Measurements from ENCODE around the gene HYKK. TPM values are rescaled to one million over a fixed set of nuclear protein-coding genes. Genes with fewer than 3 reads are reported as not detected.

Gene HYKK
- total RNA-seq, 1 experiment from 2014 or later = 3.1 TPM

DNA sequence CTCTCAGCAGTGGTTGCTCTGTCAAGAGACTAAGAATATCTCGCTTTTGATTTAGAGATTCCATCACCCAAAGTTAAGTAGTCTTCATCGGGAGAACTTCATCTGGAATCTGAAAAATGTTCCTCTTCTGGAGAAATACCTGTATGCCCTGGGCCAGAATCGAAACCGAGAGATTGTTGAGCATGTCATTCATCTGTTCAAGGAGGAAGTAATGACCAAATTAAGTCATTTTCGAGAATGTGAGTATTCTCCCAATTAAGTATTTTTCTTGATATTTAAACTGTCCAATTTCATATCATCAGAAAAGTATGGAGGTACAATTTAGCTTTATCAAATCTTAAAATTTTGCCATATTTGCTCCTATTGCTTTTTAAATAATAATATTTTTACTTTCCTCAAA is 19.9 kb downstream of the HYKK start:
- Histone ChIP-seq H2BK20ac (ENCODE audit: low read depth, low read length, poor library complexity, severe bottlenecking) (no peak overlapping the region), H4K5ac (ENCODE audit: insufficient read length, low read depth, low read length) (no peak overlapping the region), H2AFZ (ENCODE audit: low read length) (no peak overlapping the region), H2BK5ac (ENCODE audit: insufficient read length, low read length) (no peak overlapping the region), H3K23ac (ENCODE audit: insufficient read length, low read depth, low read length) (no peak overlapping the region), H4K8ac (replicated peaks; ENCODE audit: insufficient read length, low read depth, low read length) (no peak overlapping the region), H3K14ac (ENCODE audit: insufficient read depth, low read length) (no peak overlapping the region), H2BK12ac (ENCODE audit: insufficient read length, low read depth, low read length) (no peak overlapping the region), H3K4me1 (ENCODE audit: insufficient read depth, low read length) (no peaks in the 10 kb centered on the region), H3K9me3 (ENCODE audit: control insufficient read depth, low read depth, low read length) (no peaks in the 10 kb centered on the region), H2BK15ac (ENCODE audit: low read depth, low read length) (no peak overlapping the region), H3K4ac (ENCODE audit: low read depth, low read length) (no peak overlapping the region), H2BK120ac (ENCODE audit: low read depth, low read length, poor library complexity, severe bottlenecking) (no peak overlapping the region), H2AK5ac (ENCODE audit: insufficient read length, low read length) (no peak overlapping the region), H3K27ac (ENCODE audit: insufficient read length, low read depth, low read length) (no peak overlapping the region), H3K23me2 (ENCODE audit: insufficient read length, low read depth, low read length, poor library complexity, severe bottlenecking) (no peaks in the 10 kb centered on the region), H3K9ac (ENCODE audit: extremely low read depth, insufficient read length, low read length) (no peak overlapping the region), H4K20me1 (ENCODE audit: control insufficient read depth, insufficient read depth, insufficient read length) (no peaks in the 10 kb centered on the region), H3K4me2 (ENCODE audit: insufficient read depth, insufficient read length, low read length) (no peak overlapping the region), H3K79me1 (ENCODE audit: insufficient read depth, low read depth, low read length, poor library complexity, severe bottlenecking) (no peaks in the 10 kb centered on the region), H3K79me2 (ENCODE audit: insufficient read depth, low read length) (no peaks in the 10 kb centered on the region), H3K18ac (ENCODE audit: insufficient read length, low read depth, low read length) (no peak overlapping the region), H3K27me3 (ENCODE audit: insufficient read depth, low read length) (no peaks in the 10 kb centered on the region), H4K91ac (ENCODE audit: insufficient read length, low read depth, low read length) (no peak overlapping the region), H3T11ph (ENCODE audit: low read length) (no peak overlapping the region), H3K56ac (ENCODE audit: insufficient read length, low read depth, low read length) (no peak overlapping the region)
- Mint-ChIP-seq H3K4me1 (no peaks in the 10 kb centered on the region), H3K36me3 (ENCODE audit: insufficient read depth in 1 of 3, low read depth in 3 of 3) (peaks cover 4 to 12% (median 11%) of the 10 kb centered on the region in 3 experiments), H3K27me3 (ENCODE audit: low read depth) (peaks cover 2% of the 10 kb centered on the region), H3K4me3 (no peak overlapping the region), H3K27ac (no peak overlapping the region), H3K9me3 (peaks cover 22 to 24% of the 10 kb centered on the region in 2 experiments; a peak in 4 of 5 replicates)
- DNase-seq = no peak
- TF ChIP-seq CTCF (conservative IDR thresholded peaks at IDR 0.05) = no peak
- no CpG with 5 or more reads among the region's 5 CpGs for WGBS (ENCODE audit: extremely low coverage, insufficient read length, low lambda C conversion rate)
